Measurements from ENCODE around the gene ADAM10. TPM values are rescaled to one million over a fixed set of nuclear protein-coding genes. Genes with fewer than 3 reads are reported as not detected.

ADAM10 gene
- total and polyA plus RNA-seq, 2 of the 4 experiments (the other 2 are of a cell fraction) = 110 to 185 TPM

DNA sequence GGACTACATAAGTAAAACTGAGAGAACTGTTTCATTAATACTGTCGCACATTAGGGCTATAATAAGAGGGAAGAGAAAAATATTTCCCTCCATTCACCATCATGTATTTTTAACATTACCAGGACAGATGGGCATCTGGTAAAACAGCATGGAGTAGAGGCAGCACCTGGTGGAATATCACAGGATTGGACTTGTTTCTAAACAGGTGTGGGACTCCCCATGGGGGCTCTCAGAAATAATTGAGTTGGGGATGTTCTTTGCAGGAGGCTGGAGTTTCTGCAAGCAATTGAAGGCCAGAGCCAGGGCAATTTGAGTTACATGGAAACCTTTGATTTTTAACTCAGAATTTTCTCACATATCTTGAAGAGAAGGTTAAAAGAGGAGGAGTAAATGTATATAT, 13.2 kb upstream of the ADAM10 start:
- H4K5ac ChIP-seq (ENCODE audit: low read depth, low read length) = no peak overlapping the region
- H3K4ac ChIP-seq (ENCODE audit: low read depth, low read length) = no peak overlapping the region
- H3K56ac ChIP-seq (ENCODE audit: extremely low read depth, insufficient read depth, low read length) = no peak overlapping the region
- H4K20me1 ChIP-seq (ENCODE audit: insufficient read depth, low read length) = no peaks in the 10 kb centered on the region
- intact Hi-C loops (cut with micrococcal nuclease) (no loop called here), dilution Hi-C loops (cut with HindIII; ENCODE audit: low sequenced_read_pairs, unreplicated experiment) (no loop called here), in situ Hi-C loops (cut with MboI; ENCODE audit: low sequenced_read_pairs) (loop anchor here (25.0 kb wide), 1 partner anchor 525 kb away; no protein-coding TSS in a partner anchor)
- no peak overlapping the region for H3K4me3 ChIP-seq (ENCODE audit: insufficient read depth, low read depth, low read length)
- no peak overlapping the region for H2BK20ac ChIP-seq (ENCODE audit: low read depth, low read length)
- no peak overlapping the region for H3K27ac ChIP-seq (ENCODE audit: insufficient read depth, low read length)
- DNase-seq = no peak
- no peak for ATAC-seq (ENCODE audit: low read depth)
- no peak overlapping the region for H4K8ac ChIP-seq (ENCODE audit: low read depth in 2 of 2, low read length in 2 of 2)
- H2BK120ac ChIP-seq (ENCODE audit: low read depth, low read length) = no peak overlapping the region
- H3K4me2 ChIP-seq (ENCODE audit: low read depth, low read length) = no peak overlapping the region
- H3K36me3 ChIP-seq (ENCODE audit: control insufficient read depth, insufficient read depth, low read length) = no peaks in the 10 kb centered on the region
- POLR2A ChIA-PET (ENCODE audit: unreplicated experiment) = no interaction called here
- no peak overlapping the region for H2AK5ac ChIP-seq (ENCODE audit: low read depth, low read length)
- no peak overlapping the region for H2AFZ ChIP-seq (replicated peaks; ENCODE audit: low read length, poor library complexity)
- H2BK15ac ChIP-seq (ENCODE audit: low read depth, low read length) = no peak overlapping the region
- no peaks in the 10 kb centered on the region for H3K4me1 ChIP-seq (ENCODE audit: control insufficient read depth, insufficient read depth, low read length)
- H3K23ac ChIP-seq (ENCODE audit: low read depth, low read length) = no peak overlapping the region
- H3K9ac ChIP-seq (ENCODE audit: low read depth, low read length) = no peak overlapping the region
- no peak overlapping the region for H4K91ac ChIP-seq (ENCODE audit: insufficient read depth, low read depth, low read length)
- H3K27me3 ChIP-seq (ENCODE audit: control insufficient read depth, insufficient read depth, low read length) = no peaks in the 10 kb centered on the region
- TF ChIP-seq MXI1 (IDR thresholded peaks at IDR 0.05; ENCODE audit: borderline replicate concordance, low read depth, low read length) = no peak
- TF ChIP-seq, protein P1, sequence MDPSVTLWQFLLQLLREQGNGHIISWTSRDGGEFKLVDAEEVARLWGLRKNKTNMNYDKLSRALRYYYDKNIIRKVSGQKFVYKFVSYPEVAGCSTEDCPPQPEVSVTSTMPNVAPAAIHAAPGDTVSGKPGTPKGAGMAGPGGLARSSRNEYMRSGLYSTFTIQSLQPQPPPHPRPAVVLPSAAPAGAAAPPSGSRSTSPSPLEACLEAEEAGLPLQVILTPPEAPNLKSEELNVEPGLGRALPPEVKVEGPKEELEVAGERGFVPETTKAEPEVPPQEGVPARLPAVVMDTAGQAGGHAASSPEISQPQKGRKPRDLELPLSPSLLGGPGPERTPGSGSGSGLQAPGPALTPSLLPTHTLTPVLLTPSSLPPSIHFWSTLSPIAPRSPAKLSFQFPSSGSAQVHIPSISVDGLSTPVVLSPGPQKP (IDR thresholded peaks at IDR 0.05; ENCODE audit: borderline replicate concordance, low read depth, low read length) = no peak
- no peak for TF ChIP-seq BHLHE40 (IDR thresholded peaks at IDR 0.05; ENCODE audit: low read depth, low read length)
- no peak for TF ChIP-seq RCOR1 (IDR thresholded peaks at IDR 0.05; ENCODE audit: insufficient replicate concordance, low read length)
- BruUV-seq (replicated peaks) = no TSS peak
- H3K9me1 ChIP-seq (ENCODE audit: insufficient read depth, low read length) = no peaks in the 10 kb centered on the region
- CTCF ChIA-PET = interaction anchor here (0.5 kb wide), 1 partner anchor 19 kb away, joined by 4 read pairs; no protein-coding TSS in a partner anchor
- no peak overlapping the region for H2AK9ac ChIP-seq (replicated peaks; ENCODE audit: low read depth, low read length, poor library complexity)
- peaks cover 6% of the 10 kb centered on the region for H3K9me3 ChIP-seq (ENCODE audit: control insufficient read depth, insufficient read depth, low read length)
- no peak overlapping the region for H2BK5ac ChIP-seq (ENCODE audit: low read depth, low read length, poor library complexity, severe bottlenecking)
- H3K18ac ChIP-seq (ENCODE audit: low read depth, low read length) = no peak overlapping the region
- WGBS, 2 experiments (ENCODE audit: extremely low coverage in 2 of 2, insufficient read length in 1 of 2) = no CpG with 5 or more reads among the region's 1 CpG
- H3K14ac ChIP-seq (replicated peaks; ENCODE audit: low read depth, low read length) = no peak overlapping the region
- no peaks in the 10 kb centered on the region for H3K79me1 ChIP-seq (ENCODE audit: low read depth in 1 of 2, low read length in 2 of 2)
